Ovary (tissue), 9 donors: ENCODE data around the gene LEAP2. TPM values are rescaled to one million over a fixed set of nuclear protein-coding genes. Genes with fewer than 3 reads are reported as not detected.
"Not testable (repeated sequence)": the region's sequence is repeated elsewhere in the genome, so short reads cannot be mapped to it uniquely, and the experiment has no call there.

Experiments
- DNase-seq, 5 donors: peaks; one replicate each; pipeline ENCODE4 v3.0.0-alpha.2; 2019 to 2020
- H3K27ac ChIP-seq, 2 donors: fragments of 200-600 bp; one replicate each; pipeline versions ENCODE4 v1.5.1 to v1.8.0; 2019 to 2022
- H3K27me3 ChIP-seq: fragments of 200-600 bp; one replicate; pipeline ENCODE4 v1.8.0; 2022
- H3K36me3 ChIP-seq: fragments of 200-600 bp; sonication (generic); one replicate; pipeline ENCODE4 v1.5.1; 2019
- H3K4me1 ChIP-seq: one replicate; pipeline ENCODE4 v1.8.1; 2013; ENCODE audit warnings: mild to moderate bottlenecking, moderate library complexity; ENCODE audit not compliant: insufficient read depth
- H3K4me3 ChIP-seq: fragments of 200-600 bp; sonication (generic); one replicate; pipeline ENCODE4 v1.5.1; 2017
- H3K9me3 ChIP-seq, 2 donors: fragments of 200-600 bp in 1 of 2; sonication (generic) in 1 of 2; one replicate each; pipeline versions ENCODE4 v1.5.1 to v1.8.1; 2013 to 2019; ENCODE audit warnings: mild to moderate bottlenecking in 1 of 2, moderate library complexity in 1 of 2
- EP300 ChIP-seq: sonication (generic); formaldehyde crosslinking; IDR thresholded peaks from one replicate; pipeline ENCODE4 v1.6.1; 2017; ENCODE audit warnings: antibody characterized with exemption
- POLR2A ChIP-seq: fragments of 450-650 bp; IDR thresholded peaks from one replicate; pipeline ENCODE4 v1.6.1; 2017; ENCODE audit warnings: antibody characterized with exemption, mild to moderate bottlenecking, moderate library complexity
- WGBS, 3 donors: extraction: QIAGEN DNeasy Blood & Tissue Kit in 1 of 3; methylation state at CpG; one replicate each; pipeline versions ENCODE4 v1.1.5 to v1.1.7; 2013 to 2017; 5-methylcytosine and 5-hydroxymethylcytosine counted together
- intact Hi-C, 4 donors: fragments of 100-400 bp; cut with DNase I; formaldehyde crosslinking; loops; one replicate each; pipeline versions ENCODE4 v1.11.0 to v1.15.1; 2022 to 2023
- polyA plus RNA-seq, 2 donors: library from polyadenylated mRNA; stranded (reverse); fragments of 200-250 nt in 1 of 2; fragments of 350-450 nt in 1 of 2; fragmentation: Illumina TruSeq in 1 of 2; extraction: RNeasy Lipid Tissue Mini Kit (QIAGEN cat#74804) in 1 of 2; gene quantifications; one replicate each; pipeline ENCODE4 v1.2.3, GENCODE V29; 2013 to 2014
- total RNA-seq, 7 donors: library from RNA; depleted of rRNA in 2 of 7; stranded (reverse); fragments of >200 nt in 2 of 7; fragmentation: NEBNext Ultra II Directional in 3 of 7; extraction: Animal tissue kit (Norgen Biotek cat#: 25700) in 3 of 7; gene quantifications; one replicate each; pipeline versions ENCODE4 v1.1.0 to v1.2.4, GENCODE V29; 2016 to 2023
- TF ChIP-seq, protein P1 (sequence below), 3 donors: fragments of 450-650 bp in 2 of 3; fragments of 200-600 bp in 1 of 3; IDR thresholded peaks; one replicate each; pipeline versions ENCODE4 v1.5.1 to v1.8.0; 2016 to 2022; ENCODE audit warnings: antibody characterized with exemption in 3 of 3, mild to moderate bottlenecking in 1 of 3
- donor health status: DM: no; HTN: no; CAD: no; lungs with moderate emphysema.
- donor health status: DM: no; HTN: no; CAD: no.
- donor health status: Bipolar disorder and iron deficiency.
- donor health status: DM: yes; HTN: yes; CAD: no.
- donor health status: DM: no; HTN: no; CAD: no.
- donor health status: DM: yes; HTN: yes; CAD: no.

The LEAP2 gene
- total and polyA plus RNA-seq, 9 donors, result 0.64 to 2.2 (median 1.3) TPM

DNA sequence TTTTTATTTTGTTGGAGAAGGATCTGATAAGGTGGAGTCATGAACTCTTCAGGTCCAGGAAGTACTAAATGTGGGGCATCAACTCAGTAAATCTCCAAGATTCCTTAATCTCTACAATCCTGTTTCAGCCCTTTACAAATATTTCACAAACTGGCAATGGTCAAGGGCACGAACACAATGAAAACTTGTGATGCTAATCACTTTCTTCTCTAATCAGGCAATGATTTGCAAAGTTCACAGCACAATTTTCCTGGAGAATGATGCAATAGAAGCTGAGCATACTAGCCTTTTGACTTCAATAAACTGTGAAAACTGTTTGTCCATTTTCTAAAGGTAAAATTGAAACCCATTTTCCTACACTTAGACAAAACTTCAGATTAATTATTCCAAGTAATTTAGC lies 24.1 kb upstream of the LEAP2 start:
- H3K9me3 ChIP-seq, result no peaks in the 10 kb centered on the region
- intact Hi-C loops, result no loop called here
- DNase-seq, result no peak
- TF ChIP-seq EP300 (no peak), POLR2A (no peak)
- TF ChIP-seq, protein P1, sequence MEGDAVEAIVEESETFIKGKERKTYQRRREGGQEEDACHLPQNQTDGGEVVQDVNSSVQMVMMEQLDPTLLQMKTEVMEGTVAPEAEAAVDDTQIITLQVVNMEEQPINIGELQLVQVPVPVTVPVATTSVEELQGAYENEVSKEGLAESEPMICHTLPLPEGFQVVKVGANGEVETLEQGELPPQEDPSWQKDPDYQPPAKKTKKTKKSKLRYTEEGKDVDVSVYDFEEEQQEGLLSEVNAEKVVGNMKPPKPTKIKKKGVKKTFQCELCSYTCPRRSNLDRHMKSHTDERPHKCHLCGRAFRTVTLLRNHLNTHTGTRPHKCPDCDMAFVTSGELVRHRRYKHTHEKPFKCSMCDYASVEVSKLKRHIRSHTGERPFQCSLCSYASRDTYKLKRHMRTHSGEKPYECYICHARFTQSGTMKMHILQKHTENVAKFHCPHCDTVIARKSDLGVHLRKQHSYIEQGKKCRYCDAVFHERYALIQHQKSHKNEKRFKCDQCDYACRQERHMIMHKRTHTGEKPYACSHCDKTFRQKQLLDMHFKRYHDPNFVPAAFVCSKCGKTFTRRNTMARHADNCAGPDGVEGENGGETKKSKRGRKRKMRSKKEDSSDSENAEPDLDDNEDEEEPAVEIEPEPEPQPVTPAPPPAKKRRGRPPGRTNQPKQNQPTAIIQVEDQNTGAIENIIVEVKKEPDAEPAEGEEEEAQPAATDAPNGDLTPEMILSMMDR (IDR thresholded peaks at IDR 0.05), result no peak
- no peak overlapping the region for H3K4me3 ChIP-seq
- H3K27ac ChIP-seq, result no peak overlapping the region
- H3K27me3 ChIP-seq, result no peaks in the 10 kb centered on the region
- no peaks in the 10 kb centered on the region for H3K4me1 ChIP-seq
- H3K36me3 ChIP-seq, result no peaks in the 10 kb centered on the region
- 58 to 70% (median 63%) methylated on average over 1 of the region's 1 CpG for WGBS, 3 donors

DNA sequence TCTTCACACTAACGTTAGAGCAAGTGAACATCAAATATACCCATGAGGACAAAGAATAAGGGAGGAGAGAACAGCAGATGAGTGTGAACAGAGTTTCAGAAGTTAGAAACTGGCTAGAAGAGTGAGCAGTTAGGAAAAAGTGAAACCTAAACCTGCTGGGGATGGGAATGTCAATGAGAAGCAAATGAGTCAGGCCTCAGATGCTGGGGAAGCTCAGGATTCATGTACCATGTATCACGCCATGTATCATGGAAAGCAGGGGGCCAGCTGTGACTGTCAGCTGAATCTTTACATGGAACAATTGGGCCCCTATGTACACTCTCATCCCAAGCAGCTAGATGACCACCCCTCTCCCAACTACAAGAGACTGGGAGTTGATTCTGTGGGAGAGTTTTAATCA lies 23.4 kb upstream of the LEAP2 start:
- TF ChIP-seq POLR2A (no peak), EP300 (no peak)
- TF ChIP-seq, protein P1 (IDR thresholded peaks at IDR 0.05), result no peak
- intact Hi-C loops, result no loop called here
- no peak overlapping the region for H3K4me3 ChIP-seq
- no peaks in the 10 kb centered on the region for H3K36me3 ChIP-seq
- H3K4me1 ChIP-seq, result no peaks in the 10 kb centered on the region
- no peaks in the 10 kb centered on the region for H3K9me3 ChIP-seq
- 46 to 56% (median 47%) methylated on average over 2 of the region's 2 CpGs for whole genome bisulfite sequencing, 3 donors
- no peak for DNase-seq
- no peaks in the 10 kb centered on the region for H3K27me3 ChIP-seq
- no peak overlapping the region for H3K27ac ChIP-seq

DNA sequence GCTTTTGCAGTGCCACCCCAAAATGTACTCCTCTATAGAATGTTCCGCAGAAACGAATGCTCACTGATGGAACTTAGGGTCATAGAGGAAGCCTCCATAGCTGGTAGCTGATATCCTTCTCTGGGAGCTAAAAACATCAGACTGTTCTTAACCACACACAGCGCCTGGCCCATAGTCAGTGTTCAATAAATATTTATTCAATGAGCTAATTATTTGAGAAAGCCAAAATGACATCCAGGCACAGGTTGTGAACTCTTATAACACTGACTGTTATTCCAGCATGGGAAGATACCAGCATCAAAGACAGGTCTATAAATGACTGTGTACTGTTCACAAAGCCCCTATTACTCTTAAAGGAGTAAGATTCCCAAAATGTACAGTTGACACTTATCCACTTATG lies 20.1 kb upstream of the LEAP2 start:
- WGBS, 3 donors, result 91 to 93% (median 92%) methylated on average over 3 of the region's 3 CpGs
- Histone ChIP-seq H3K27ac (no peak overlapping the region), H3K9me3 (no peaks in the 10 kb centered on the region), H3K4me1 (no peaks in the 10 kb centered on the region), H3K36me3 (no peaks in the 10 kb centered on the region), H3K4me3 (no peak overlapping the region), H3K27me3 (no peaks in the 10 kb centered on the region)
- DNase-seq, result no peak
- intact Hi-C loops, result no loop called here
- TF ChIP-seq, protein P1 (IDR thresholded peaks at IDR 0.05), result no peak
- TF ChIP-seq POLR2A (no peak), EP300 (no peak)

DNA sequence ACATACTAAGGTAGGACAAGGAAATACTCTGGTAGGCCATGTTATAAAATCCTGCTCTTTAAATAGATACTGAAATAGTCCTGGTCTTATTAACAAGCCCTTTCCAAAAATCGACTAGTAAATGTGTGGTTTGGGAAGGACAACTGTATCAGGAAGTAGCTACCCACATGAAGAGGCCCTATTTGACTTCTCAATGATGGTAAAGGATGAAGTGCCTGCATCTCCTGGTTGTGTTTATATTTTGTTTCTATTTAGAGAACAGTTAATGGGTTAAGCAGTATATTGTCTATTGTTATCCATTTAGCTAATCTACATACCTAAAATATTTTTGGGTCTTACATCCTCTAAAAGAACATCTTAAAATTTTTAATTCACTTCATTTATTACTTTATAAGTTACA lies 19.7 kb upstream of the LEAP2 start:
- 24 to 49% (median 48%) methylated on average over 1 of the region's 1 CpG for WGBS, 3 donors
- TF ChIP-seq, protein P1 (IDR thresholded peaks at IDR 0.05), result no peak
- no peak for TF ChIP-seq EP300
- Histone ChIP-seq H3K4me1 (no peaks in the 10 kb centered on the region), H3K36me3 (no peaks in the 10 kb centered on the region), H3K4me3 (no peak overlapping the region), H3K9me3 (no peaks in the 10 kb centered on the region), H3K27me3 (no peaks in the 10 kb centered on the region), H3K27ac (no peak overlapping the region)
- intact Hi-C loops, result no loop called here
- DNase-seq, result no peak

DNA sequence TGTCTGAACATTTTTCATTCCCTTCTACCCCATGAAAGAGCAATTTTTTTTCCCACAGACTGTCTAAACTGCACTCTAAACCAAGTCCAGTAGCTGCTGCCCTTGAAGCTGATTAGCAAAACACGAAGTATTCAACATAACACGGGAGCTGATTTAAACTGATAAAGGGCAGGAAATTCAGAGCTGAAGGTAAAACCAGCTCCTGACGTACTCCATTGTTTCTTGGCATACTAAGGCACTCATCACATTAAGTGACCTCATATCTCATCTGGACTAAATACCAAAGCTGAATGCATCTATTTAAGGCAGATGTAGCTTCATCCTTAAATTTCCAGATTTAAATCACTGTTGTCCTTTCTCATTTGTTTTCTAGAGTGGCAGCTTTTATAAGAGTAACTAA lies 19.2 kb upstream of the LEAP2 start:
- no peaks in the 10 kb centered on the region for H3K36me3 ChIP-seq
- no peak for DNase-seq
- TF ChIP-seq EP300 (no peak), POLR2A (no peak)
- TF ChIP-seq, protein P1 (IDR thresholded peaks at IDR 0.05), result no peak
- 15 to 24% (median 22%) methylated on average over 3 of the region's 3 CpGs for WGBS, 3 donors
- no peaks in the 10 kb centered on the region for H3K4me1 ChIP-seq
- H3K27me3 ChIP-seq, result no peaks in the 10 kb centered on the region
- intact Hi-C loops, result no loop called here
- no peak overlapping the region for H3K4me3 ChIP-seq
- H3K27ac ChIP-seq, result no peak overlapping the region
- H3K9me3 ChIP-seq, result no peaks in the 10 kb centered on the region

DNA sequence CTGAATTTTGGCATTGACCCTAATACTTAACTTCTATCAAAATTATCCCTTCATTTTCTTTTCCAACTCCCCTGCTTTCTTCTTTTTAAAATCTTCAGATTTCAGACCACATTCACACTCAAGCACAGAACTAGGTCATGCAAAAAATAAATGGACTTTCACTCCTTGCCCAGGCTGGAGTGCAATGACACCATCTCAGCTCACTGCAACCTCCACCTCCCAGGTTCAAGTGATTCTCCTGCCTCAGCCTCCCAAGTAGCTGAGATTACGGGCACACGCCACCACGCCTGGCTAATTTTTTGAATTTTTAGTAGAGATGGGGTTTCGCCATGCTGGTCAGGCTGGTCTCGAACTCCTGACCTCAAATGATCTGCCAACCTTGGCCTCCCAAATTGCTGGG lies 18.5 kb upstream of the LEAP2 start:
- H3K36me3 ChIP-seq, H3K4me1 ChIP-seq, DNase-seq, intact Hi-C loops, H3K4me3 ChIP-seq, H3K9me3 ChIP-seq, H3K27me3 ChIP-seq, H3K27ac ChIP-seq: not testable (repeated sequence)
- 94 to 97% (median 95%) methylated on average over 5 of the region's 5 CpGs for WGBS, 3 donors
